KBM-7 (cell line): ENCODE results near the gene MOB3A.
"Not testable (repeated sequence)": the region's sequence is repeated elsewhere in the genome, so short reads cannot be mapped to it uniquely, and the experiment has no call there.

Experiments used
- DNase-seq: peaks from one replicate; pipeline ENCODE4 v3.0.0-alpha.2; 2015
- in situ Hi-C: fragments of 300-500 bp; cut with MboI; formaldehyde crosslinking; loops from 2 replicates; pipeline ENCODE4 v1.14.3; 2020; ENCODE audit warnings: low sequenced_read_pairs, low pct_unique_long_range_greater_than_20kb, mixed read lengths

Gene MOB3A

GRCh38 chr19:2111886-2112285, 15.8 kb upstream of the MOB3A start:
- in situ Hi-C loops = no loop called here
- no peak for DNase-seq

GRCh38 chr19:2111425-2111824, 15.3 kb upstream of the MOB3A start:
- in situ Hi-C loops = no loop called here
- no peak for DNase-seq

GRCh38 chr19:2110822-2111221, 14.7 kb upstream of the MOB3A start:
- no peak for DNase-seq

GRCh38 chr19:2109046-2109864, 13.1 kb upstream of the MOB3A start:
- in situ Hi-C loops = no loop called here
- DNase-seq = no peak

More at GRCh38 chr19:2110822-2111221, 14.7 kb upstream of the MOB3A start:
- in situ Hi-C loops = no loop called here

GRCh38 chr19:2108251-2109016, 12.3 kb upstream of the MOB3A start:
- in situ Hi-C loops = no loop called here
- no peak for DNase-seq

GRCh38 chr19:2103045-2103707, 7.0 kb upstream of the MOB3A start:
- in situ Hi-C loops = no loop called here

GRCh38 chr19:2101417-2102335, 5.5 kb upstream of the MOB3A start:
- DNase-seq = no peak
- in situ Hi-C loops = no loop called here

More at GRCh38 chr19:2103045-2103707, 7.0 kb upstream of the MOB3A start:
- no peak for DNase-seq

GRCh38 chr19:2100719-2101061, 4.6 kb upstream of the MOB3A start:
- in situ Hi-C loops = no loop called here

GRCh38 chr19:2099937-2100718, 4.0 kb upstream of the MOB3A start:
- DNase-seq = no peak
- in situ Hi-C loops = no loop called here

More at GRCh38 chr19:2100719-2101061, 4.6 kb upstream of the MOB3A start:
- no peak for DNase-seq

GRCh38 chr19:2099054-2099501, 3.0 kb upstream of the MOB3A start:
- DNase-seq = no peak
- in situ Hi-C loops = no loop called here

- DNase-seq = no peak
- in situ Hi-C loops = no loop called here
These were observed 1.8 kb upstream of the MOB3A start for GRCh38 chr19:2097886-2098327.

GRCh38 chr19:2097203-2097885, 1.2 kb upstream of the MOB3A start:
- in situ Hi-C loops = no loop called here
- no peak for DNase-seq

GRCh38 chr19:2096480-2097202, 515 bp upstream of the MOB3A start, which contains the start of gene IZUMO4:
TSS of gene IZUMO4 (plus strand) at chr19:2096915. CDS start at chr19:2096946, 31 bp downstream.
- DNase-seq = peak; percentile 95
- in situ Hi-C loops = no loop called here

GRCh38 chr19:2091926-2092525, 4.1 kb downstream of the MOB3A start:
- in situ Hi-C loops, DNase-seq: not testable (repeated sequence)

GRCh38 chr19:2089727-2090053, 6.4 kb downstream of the MOB3A start:
- no peak for DNase-seq
- in situ Hi-C loops = no loop called here

- in situ Hi-C loops = no loop called here
- DNase-seq = peak; percentile 62
These were observed 7.0 kb downstream of the MOB3A start for GRCh38 chr19:2089001-2089711.
